Effector CD8-positive, alpha-beta T cell (primary cell): ENCODE results near the gene GPHN.
"Not testable (repeated sequence)": the region's sequence is repeated elsewhere in the genome, so short reads cannot be mapped to it uniquely, and the experiment has no call there.

Experiments
- DNase-seq: peaks from one replicate; lab custom pipeline; 2025; lab: John Stamatoyannopoulos, UW

Gene GPHN

GRCh38 chr14:66657780-66658179 is 149.8 kb downstream of the GPHN start:
- no peak for DNase-seq

- no peak for DNase-seq
Measured at GRCh38 chr14:66662374-66662773, 154.4 kb downstream of the GPHN start.

DNA sequence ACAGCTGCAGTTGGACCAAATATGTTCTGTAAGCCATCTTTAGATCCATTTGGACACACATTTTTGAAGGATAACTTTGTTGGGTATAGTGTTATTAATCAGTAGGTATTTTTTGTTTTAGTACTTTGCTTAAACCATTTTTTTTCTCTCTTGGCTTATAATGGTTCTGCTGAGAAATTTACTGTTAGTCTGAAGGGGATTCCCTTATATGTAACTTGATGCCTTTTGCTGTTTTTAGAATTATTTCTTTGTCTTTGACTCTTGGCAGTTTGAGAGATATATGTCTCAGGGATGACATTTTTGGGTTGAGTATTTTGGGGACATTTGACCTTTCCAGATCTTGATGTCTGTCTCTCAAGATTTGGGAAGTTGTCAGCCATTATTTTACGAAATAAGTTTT is 169.8 kb downstream of the GPHN start:
- DNase-seq, result no peak

GRCh38 chr14:66680216-66680615 is 172.3 kb downstream of the GPHN start:
- no peak for DNase-seq

DNA sequence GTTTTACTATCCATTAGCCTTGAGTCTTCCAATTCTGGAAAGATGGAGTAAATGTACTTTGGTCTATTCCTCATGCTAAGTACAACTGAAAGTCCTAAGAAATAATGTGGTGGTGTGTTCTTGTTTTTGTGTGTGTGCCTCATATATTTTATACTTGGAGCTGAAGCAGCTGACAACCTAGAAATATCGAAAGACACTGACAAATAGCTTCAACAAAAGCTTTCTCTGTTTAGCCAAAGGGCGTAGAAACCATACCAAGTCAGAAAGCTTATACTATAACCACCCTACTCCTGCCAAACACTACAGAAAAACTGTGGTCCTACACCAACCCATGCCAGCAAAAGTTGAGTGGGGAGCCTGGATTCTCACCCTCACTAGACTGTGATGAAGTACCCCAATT is 188.4 kb downstream of the GPHN start:
- DNase-seq, result no peak

DNA sequence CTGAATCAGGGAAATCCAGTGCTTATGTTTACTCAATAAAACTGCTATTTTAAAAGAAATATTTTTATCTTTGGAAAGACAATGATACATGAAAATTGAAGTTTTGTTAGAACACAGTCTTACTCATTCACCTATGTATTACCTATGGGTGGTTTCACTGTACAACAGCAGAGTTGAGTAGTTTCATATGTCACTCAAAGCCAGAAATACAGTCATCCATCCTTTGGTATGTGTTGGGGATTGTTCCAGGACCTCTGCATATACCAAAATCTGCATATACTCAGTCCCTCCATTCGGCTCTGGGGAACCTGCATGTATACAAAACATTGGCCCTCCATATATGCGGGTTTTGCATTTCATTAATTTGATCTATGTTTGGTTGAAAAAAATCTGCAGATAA is 190.6 kb downstream of the GPHN start:
- DNase-seq, result no peak

DNA sequence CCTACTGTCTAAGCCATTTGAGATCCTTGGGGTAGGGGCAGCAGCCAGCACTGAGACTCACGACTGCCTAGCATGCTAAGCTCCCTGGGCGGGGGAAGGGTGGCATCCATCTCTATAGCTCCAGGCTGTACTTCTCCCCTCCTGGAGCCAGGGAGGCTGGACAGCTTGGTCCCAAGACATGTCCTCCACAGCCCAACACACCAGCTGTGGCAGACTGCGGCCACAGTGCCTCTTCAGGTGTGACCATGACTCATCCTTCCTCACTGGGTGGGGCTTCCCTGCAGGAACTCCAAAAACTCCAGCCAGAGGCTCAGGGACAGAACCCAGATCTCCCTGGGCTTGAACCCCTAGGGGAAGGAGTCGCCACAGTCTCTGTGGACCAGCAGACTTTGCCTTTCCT is 193.9 kb downstream of the GPHN start:
- no peak for DNase-seq

DNA sequence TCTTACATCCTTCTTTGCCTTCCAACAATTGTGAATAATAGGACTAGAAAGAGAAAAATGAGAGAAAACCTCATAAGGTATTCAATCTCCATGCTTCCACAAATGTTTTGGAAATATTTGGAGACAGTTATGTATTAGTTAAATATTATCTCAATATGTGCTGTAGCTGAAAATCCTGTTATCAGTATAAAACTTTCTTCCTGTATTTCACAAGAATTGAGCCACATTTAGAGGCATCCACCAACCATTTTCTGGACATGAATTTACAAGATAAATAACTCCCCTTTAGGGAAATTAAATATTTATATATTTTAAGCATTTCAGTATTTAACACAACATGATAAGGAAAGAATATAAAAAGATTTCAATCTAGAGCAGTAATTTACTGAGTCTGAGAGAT is 200.3 kb downstream of the GPHN start:
- no peak for DNase-seq

GRCh38 chr14:66709291-66709690 is 201.3 kb downstream of the GPHN start:
- DNase-seq, result no peak

DNA sequence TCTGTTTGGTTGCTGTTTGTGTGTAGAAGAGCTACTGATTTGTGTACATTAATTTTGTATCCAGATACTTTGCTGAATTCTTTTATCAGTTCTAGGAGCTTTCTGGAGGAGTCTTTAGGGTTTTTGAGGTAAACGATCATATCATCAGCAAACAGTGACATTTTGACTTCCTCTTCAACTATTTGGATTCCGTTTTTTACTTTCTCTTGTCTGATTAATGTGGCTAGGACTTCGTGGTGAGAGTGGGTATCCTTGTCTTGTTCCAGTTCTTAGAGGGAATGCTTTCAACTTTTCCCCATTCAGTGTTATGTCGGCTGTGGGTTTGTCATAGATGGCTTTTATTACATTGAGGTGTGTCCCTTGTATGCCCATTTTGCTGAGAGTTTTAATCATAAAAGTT is 206.3 kb downstream of the GPHN start:
- not testable (repeated sequence) for DNase-seq

DNA sequence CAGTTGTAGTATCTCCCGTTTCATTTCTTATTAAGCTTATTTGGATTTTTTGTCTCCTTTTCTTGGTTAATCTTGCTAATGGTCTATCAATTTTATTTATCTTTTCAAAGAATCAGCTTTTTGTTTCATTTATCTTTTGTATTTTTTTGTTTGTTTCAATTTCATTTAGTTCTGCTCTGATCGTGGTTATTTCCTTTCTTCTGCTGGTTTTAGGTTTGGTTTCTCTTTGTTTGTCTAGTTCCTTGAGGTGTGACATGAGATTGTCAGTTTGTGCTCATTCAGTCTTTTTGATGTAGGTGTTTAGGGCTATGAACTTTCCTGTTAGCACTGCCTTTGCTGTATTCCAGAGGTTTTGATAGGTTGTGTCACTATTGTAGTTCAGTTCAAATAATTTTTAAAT is 207.4 kb downstream of the GPHN start:
- DNase-seq, result not testable (repeated sequence)

DNA sequence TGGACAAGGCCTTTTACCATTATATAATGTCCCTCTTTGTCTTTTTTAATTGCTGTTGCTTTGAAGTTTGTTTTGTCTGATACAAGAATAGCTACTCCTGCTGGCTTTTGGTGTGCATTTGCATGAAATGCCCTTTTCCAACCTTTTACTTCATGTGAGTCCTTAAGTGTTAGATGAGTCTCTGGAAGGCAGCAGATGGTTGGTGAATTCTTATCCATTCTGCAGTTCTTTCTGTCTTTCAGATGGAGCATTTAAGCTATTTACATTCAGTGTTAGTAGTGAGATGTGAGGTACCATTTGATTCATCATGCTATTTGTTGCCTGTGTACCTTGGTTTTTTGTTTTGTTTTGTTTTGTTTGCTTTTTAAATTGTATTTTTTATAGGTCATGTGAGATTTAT is 208.3 kb downstream of the GPHN start:
- DNase-seq, result no peak

- no peak for DNase-seq
Measured at GRCh38 chr14:66717561-66718140, 209.7 kb downstream of the GPHN start.

GRCh38 chr14:66724996-66725395 is 217.0 kb downstream of the GPHN start:
- no peak for DNase-seq

DNA sequence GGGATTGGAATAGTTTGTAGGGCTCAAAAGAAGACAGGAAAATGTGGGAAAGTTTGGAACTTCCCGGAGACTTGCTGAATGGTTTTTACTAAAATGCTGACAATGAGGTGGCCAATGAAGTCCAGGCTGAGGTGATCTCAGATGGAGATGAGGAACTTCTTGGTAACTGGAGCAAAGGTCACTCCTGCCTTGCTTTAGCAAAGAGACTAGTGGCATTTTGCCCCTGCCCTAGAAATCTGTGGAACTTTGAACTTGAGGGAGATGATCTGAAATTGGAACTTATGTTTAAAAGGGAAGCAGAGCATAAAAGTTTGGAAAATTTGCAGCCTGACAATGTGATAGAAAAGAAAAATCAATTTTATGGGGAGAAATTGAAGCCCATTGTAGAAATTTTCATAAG is 223.4 kb downstream of the GPHN start:
- DNase-seq, result not testable (repeated sequence)

GRCh38 chr14:66735853-66736252 is 227.9 kb downstream of the GPHN start:
- DNase-seq, result no peak

- no peak for DNase-seq
Measured at GRCh38 chr14:66739826-66740225, 231.9 kb downstream of the GPHN start.

- DNase-seq, result no peak
Measured at GRCh38 chr14:66745078-66745477, 237.1 kb downstream of the GPHN start.

- DNase-seq, result no peak
Measured at GRCh38 chr14:66746316-66747006, 238.5 kb downstream of the GPHN start.

DNA sequence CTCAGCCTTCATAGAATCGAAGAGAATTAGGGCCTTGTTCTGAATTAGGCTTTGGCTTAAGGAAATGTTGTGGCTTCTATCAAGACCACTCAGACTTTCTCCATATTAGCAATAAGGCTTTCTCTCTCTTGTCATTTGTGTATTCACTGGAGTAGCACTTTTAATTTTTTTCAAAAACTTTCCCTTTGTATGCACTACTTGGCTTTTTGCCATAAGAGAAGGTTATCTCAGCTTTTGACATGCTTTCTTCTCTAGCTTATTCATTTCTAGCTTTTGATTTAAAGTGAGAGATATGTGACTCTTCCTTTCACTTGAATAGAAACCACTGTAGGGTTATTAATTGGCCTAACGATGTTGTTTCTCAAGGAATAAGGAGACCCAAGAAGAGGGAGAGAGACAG is 244.2 kb downstream of the GPHN start:
- DNase-seq, result no peak

GRCh38 chr14:66758031-66758613 is 250.2 kb downstream of the GPHN start:
- no peak for DNase-seq

DNA sequence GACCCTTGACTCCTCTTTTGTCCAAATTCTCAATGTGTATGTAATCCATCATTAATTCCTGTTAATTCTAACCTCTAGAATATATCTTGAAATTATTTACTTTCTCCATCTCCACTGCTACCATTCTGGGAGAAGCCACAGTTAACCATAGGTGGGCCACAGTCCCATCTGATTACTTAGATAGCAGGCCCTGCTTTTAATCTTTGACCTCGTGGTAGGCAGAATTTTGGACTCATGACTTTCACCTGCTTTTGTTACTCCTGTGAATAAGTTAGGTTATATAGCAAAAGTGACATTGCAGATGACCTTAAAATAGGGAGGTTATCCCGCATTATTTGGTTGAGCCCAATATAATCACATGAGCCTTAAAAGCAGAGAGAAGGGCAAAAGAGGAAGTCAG is 264.2 kb downstream of the GPHN start:
- no peak for DNase-seq

GRCh38 chr14:66782853-66783252 is 274.9 kb downstream of the GPHN start:
- no peak for DNase-seq

GRCh38 chr14:66790101-66790500 is 282.2 kb downstream of the GPHN start:
- no peak for DNase-seq
